Measurements from ENCODE around the gene NRXN2.

DNA sequence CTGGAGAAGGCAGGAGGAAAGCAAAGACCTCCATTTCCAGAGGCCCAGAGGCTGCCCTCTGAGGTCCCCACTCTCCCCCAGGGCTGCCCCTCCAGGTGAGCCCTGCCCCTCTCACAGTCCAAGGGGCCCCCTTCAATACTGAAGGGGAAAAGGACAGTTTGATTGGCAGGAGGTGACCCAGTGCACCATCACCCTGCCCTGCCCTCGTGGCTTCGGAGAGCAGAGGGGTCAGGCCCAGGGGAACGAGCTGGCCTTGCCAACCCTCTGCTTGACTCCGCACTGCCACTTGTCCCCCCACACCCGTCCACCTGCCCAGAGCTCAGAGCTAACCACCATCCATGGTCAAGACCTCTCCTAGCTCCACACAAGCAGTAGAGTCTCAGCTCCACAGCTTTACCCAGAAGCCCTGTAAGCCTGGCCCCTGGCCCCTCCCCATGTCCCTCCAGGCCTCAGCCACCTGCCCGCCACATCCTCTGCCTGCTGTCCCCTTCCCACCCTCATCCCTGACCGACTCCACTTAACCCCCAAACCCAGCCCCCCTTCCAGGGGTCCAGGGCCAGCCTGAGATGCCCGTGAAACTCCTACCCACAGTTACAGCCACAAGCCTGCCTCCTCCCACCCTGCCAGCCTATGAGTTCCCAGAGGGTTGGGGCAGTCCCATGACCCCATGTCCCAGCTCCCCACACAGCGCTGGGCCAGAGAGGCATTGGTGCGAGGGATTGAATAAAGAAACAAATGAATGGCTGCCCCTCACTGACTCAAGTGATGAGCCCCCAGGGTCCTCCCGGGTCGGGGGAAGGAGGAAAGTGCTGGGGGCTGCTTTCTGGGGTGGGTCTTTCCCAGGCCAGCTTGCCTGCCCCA is 121.2 kb downstream of the NRXN2 start:
- no peak for TF ChIP-seq POLR2AphosphoS5 (IDR thresholded peaks at IDR 0.05; ENCODE audit: borderline replicate concordance, low read depth, low read length)
- TF ChIP-seq EZH2 (IDR thresholded peaks at IDR 0.05), result no peak
- TF ChIP-seq FOXP2 (optimal IDR thresholded peaks at IDR 0.05; ENCODE audit: control extremely low read depth, extremely low read length, insufficient read depth), result no peak
